ENCODE measurements around the gene PTPRN2. TPM values are rescaled to one million over a fixed set of nuclear protein-coding genes. Genes with fewer than 3 reads are reported as not detected.

The PTPRN2 gene
- total and polyA plus RNA-seq, 2 of the 8 experiments (the other 6 are each of a cell fraction or from before 2014, with no cell fraction given) = 2.6 to 4.5 TPM

GRCh38 chr7:158251061-158251965 is 336.3 kb downstream of the PTPRN2 start:
- Histone ChIP-seq H4K20me1 (replicated peaks in 1 of 2; ENCODE audit: control insufficient read depth in 1 of 2, insufficient read depth in 2 of 2, low read length in 2 of 2) (peaks cover 0 to 6% of the 10 kb centered on the region in 2 experiments), H3K9ac (replicated peaks in 1 of 4; ENCODE audit: extremely low read depth in 1 of 4, low read depth in 3 of 4, low read length in 3 of 4) (no peak overlapping the region; a peak in 1 of 7 replicates)
- 83% methylated on average over 18 of the region's 18 CpGs; no CpG with 5 or more reads in 1 of the 2 experiments for WGBS, 2 experiments (ENCODE audit: extremely low coverage in 1 of 2, insufficient coverage in 1 of 2, insufficient read length in 1 of 2, insufficient replicate concordance in 2 of 2, low coverage in 1 of 2, low lambda C conversion rate in 2 of 2, missing lambda C conversion rate in 1 of 2)

More at GRCh38 chr7:158251061-158251965, 336.3 kb downstream of the PTPRN2 start:
- Histone ChIP-seq H2AK5ac (ENCODE audit: low read depth, low read length) (no peak overlapping the region), H3K27ac (ENCODE audit: low read depth, low read length) (no peak overlapping the region), H3K18ac (ENCODE audit: extremely low read depth, low read length) (no peak overlapping the region), H3K23ac (ENCODE audit: insufficient read length) (no peak overlapping the region), H3K23me2 (ENCODE audit: low read depth, low read length) (peaks cover 6% of the 10 kb centered on the region), H3K79me2 (ENCODE audit: control insufficient read depth in 1 of 2, insufficient read depth in 2 of 2, low read length in 2 of 2) (no peaks in the 10 kb centered on the region), H2BK15ac (ENCODE audit: low read length) (no peak overlapping the region), H2BK5ac (ENCODE audit: low read depth, low read length) (no peak overlapping the region; the same call in 1 of the 2 replicates), H2AFZ (ENCODE audit: low read length) (no peak overlapping the region), H3K14ac (ENCODE audit: insufficient read length) (no peak overlapping the region), H3K79me1 (ENCODE audit: low read depth, low read length) (peaks cover 2% of the 10 kb centered on the region; the same call in 1 of the 2 replicates), H3K4ac (replicated peaks; ENCODE audit: insufficient read length, low read depth, low read length) (no peak overlapping the region), H3K56ac (replicated peaks; ENCODE audit: insufficient read length, low read depth, low read length) (no peak overlapping the region), H2BK120ac (replicated peaks; ENCODE audit: low read depth, low read length) (no peak overlapping the region), H2BK12ac (ENCODE audit: low read depth, low read length) (no peak overlapping the region), H2BK20ac (ENCODE audit: low read length) (no peak overlapping the region), H3K4me2 (ENCODE audit: insufficient read depth in 1 of 2, low read depth in 2 of 2, low read length in 2 of 2) (no peak overlapping the region), H3K9me3 (ENCODE audit: insufficient read depth in 2 of 2, low read depth in 1 of 2, low read length in 1 of 2) (peaks cover 28 to 60% of the 10 kb centered on the region in 2 experiments), H3K27me3 (replicated peaks in 1 of 4; ENCODE audit: control insufficient read depth in 3 of 4, extremely low read depth in 1 of 4, insufficient read depth in 3 of 4, low read length in 3 of 4) (no peaks in the 10 kb centered on the region), H3K36me3 (ENCODE audit: control insufficient read depth in 2 of 4, insufficient read depth in 4 of 4, low read length in 3 of 4) (no peaks in the 10 kb centered on the region; a peak in 1 of 8 replicates), H4K91ac (replicated peaks; ENCODE audit: insufficient read length, low read length) (no peak overlapping the region), H4K8ac (ENCODE audit: extremely low read depth, insufficient read depth, low read length) (no peak overlapping the region; the same call in 1 of the 2 replicates), H3K4me1 (replicated peaks in 1 of 4; ENCODE audit: control insufficient read depth in 3 of 4, insufficient read depth in 4 of 4, low read length in 3 of 4) (no peaks in the 10 kb centered on the region; a peak in 1 of 7 replicates), H4K5ac (ENCODE audit: insufficient read length, low read depth, low read length) (no peak overlapping the region), H3K4me3 (ENCODE audit: extremely low read depth in 1 of 4, insufficient read depth in 2 of 4, low read depth in 3 of 4, low read length in 4 of 4) (no peak overlapping the region)
- POLR2A ChIA-PET (ENCODE audit: partially characterized antibody) = no interaction called here
- peak in 1 of 2 experiments; percentile 14 for DNase-seq (ENCODE audit: low read depth in 1 of 2, low spot score in 2 of 2)
- no peak for FAIRE-seq
- TF ChIP-seq KDM4A (IDR thresholded peaks at IDR 0.05; ENCODE audit: low read depth, low read length, severe bottlenecking) = no peak
- TF ChIP-seq BRCA1 (IDR thresholded peaks at IDR 0.05; ENCODE audit: low read depth, low read length) = no peak
- TF ChIP-seq CBX8 (IDR thresholded peaks at IDR 0.05; ENCODE audit: borderline replicate concordance, low read depth, low read length) = no peak
- CTCF ChIA-PET (ENCODE audit: partially characterized antibody) = no interaction called here

Data from H1 (cell line).